Activated naive CD8-positive, alpha-beta T cell treated with anti-CD3 and anti-CD28 coated beads for 36 hours (primary cell): ENCODE measurements around the gene MESP2. TPM values are rescaled to one million over a fixed set of nuclear protein-coding genes. Genes with fewer than 3 reads are reported as not detected.

Experiments
- DNase-seq: peaks from one replicate; pipeline ENCODE4 v3.0.0; 2021
- H3K27ac Mint-ChIP-seq: one replicate; pipeline ENCODE4 v1.8.0; 2022; ENCODE audit warnings: mild to moderate bottlenecking, moderate library complexity, mixed read lengths
- H3K27me3 Mint-ChIP-seq: one replicate; pipeline ENCODE4 v1.8.0; 2022; ENCODE audit warnings: mild to moderate bottlenecking, mixed read lengths
- H3K36me3 Mint-ChIP-seq: one replicate; pipeline ENCODE4 v1.8.0; 2021; ENCODE audit warnings: mild to moderate bottlenecking, mixed read lengths
- H3K4me1 Mint-ChIP-seq: one replicate; pipeline ENCODE4 v1.8.0; 2021; ENCODE audit warnings: mixed read lengths
- H3K4me3 Mint-ChIP-seq: one replicate; pipeline ENCODE4 v1.8.0; 2022; ENCODE audit warnings: mild to moderate bottlenecking, moderate library complexity, mixed read lengths
- H3K9me3 Mint-ChIP-seq: one replicate; pipeline ENCODE4 v1.8.0; 2022; ENCODE audit warnings: mixed read lengths
- total RNA-seq, 2 experiments: library from RNA; stranded (reverse); gene quantifications; one replicate each; pipeline ENCODE4 v1.2.3, GENCODE V29; 2021

Gene MESP2
- total RNA-seq, 2 experiments from 2014 or later, result not detected

GRCh38 chr15:89799011-89799911 lies 23.1 kb downstream of the MESP2 start:
- Mint-ChIP-seq H3K27me3 (peaks cover 5% of the 10 kb centered on the region), H3K9me3 (peaks cover 5% of the 10 kb centered on the region), H3K36me3 (no peaks in the 10 kb centered on the region), H3K4me1 (no peaks in the 10 kb centered on the region), H3K27ac (no peak overlapping the region), H3K4me3 (no peak overlapping the region)
- DNase-seq, result no peak

GRCh38 chr15:89799918-89800498 lies 23.9 kb downstream of the MESP2 start:
- no peaks in the 10 kb centered on the region for H3K4me1 Mint-ChIP-seq
- H3K36me3 Mint-ChIP-seq, result no peaks in the 10 kb centered on the region
- H3K9me3 Mint-ChIP-seq, result peaks cover 5% of the 10 kb centered on the region
- H3K27ac Mint-ChIP-seq, result no peak overlapping the region
- H3K4me3 Mint-ChIP-seq, result no peak overlapping the region
- DNase-seq, result no peak
- peaks cover 5% of the 10 kb centered on the region for H3K27me3 Mint-ChIP-seq

- Mint-ChIP-seq H3K27me3 (peaks cover 5% of the 10 kb centered on the region), H3K4me1 (no peaks in the 10 kb centered on the region), H3K9me3 (peaks cover 2% of the 10 kb centered on the region), H3K4me3 (no peak overlapping the region), H3K27ac (no peak overlapping the region), H3K36me3 (no peaks in the 10 kb centered on the region)
- no peak for DNase-seq
These were observed 25.5 kb downstream of the MESP2 start for GRCh38 chr15:89801471-89802195.

GRCh38 chr15:89802231-89802928 lies 26.2 kb downstream of the MESP2 start:
- Mint-ChIP-seq H3K9me3 (no peaks in the 10 kb centered on the region), H3K36me3 (no peaks in the 10 kb centered on the region), H3K27me3 (peaks cover 5% of the 10 kb centered on the region), H3K4me1 (no peaks in the 10 kb centered on the region), H3K4me3 (no peak overlapping the region), H3K27ac (no peak overlapping the region)
- no peak for DNase-seq

- Mint-ChIP-seq H3K27me3 (peaks cover 5% of the 10 kb centered on the region), H3K36me3 (no peaks in the 10 kb centered on the region), H3K27ac (no peak overlapping the region), H3K9me3 (no peaks in the 10 kb centered on the region), H3K4me1 (no peaks in the 10 kb centered on the region), H3K4me3 (no peak overlapping the region)
- no peak for DNase-seq
These were observed 27.1 kb downstream of the MESP2 start for GRCh38 chr15:89802986-89803824.

GRCh38 chr15:89803941-89804800 lies 28.0 kb downstream of the MESP2 start:
- Mint-ChIP-seq H3K27ac (no peak overlapping the region), H3K27me3 (peaks cover 5% of the 10 kb centered on the region), H3K4me1 (no peaks in the 10 kb centered on the region), H3K36me3 (no peaks in the 10 kb centered on the region), H3K4me3 (no peak overlapping the region), H3K9me3 (no peaks in the 10 kb centered on the region)
- no peak for DNase-seq

- Mint-ChIP-seq H3K27me3 (peaks cover 5% of the 10 kb centered on the region), H3K27ac (no peak overlapping the region), H3K4me3 (no peak overlapping the region), H3K36me3 (no peaks in the 10 kb centered on the region), H3K9me3 (no peaks in the 10 kb centered on the region), H3K4me1 (no peaks in the 10 kb centered on the region)
- no peak for DNase-seq
These were observed 29.4 kb downstream of the MESP2 start for GRCh38 chr15:89805241-89806209.

GRCh38 chr15:89806210-89806558 lies 30.1 kb downstream of the MESP2 start:
- Mint-ChIP-seq H3K36me3 (no peaks in the 10 kb centered on the region), H3K9me3 (no peaks in the 10 kb centered on the region)
- no peak for DNase-seq

GRCh38 chr15:89806559-89807550 lies 30.7 kb downstream of the MESP2 start:
- Mint-ChIP-seq H3K4me3 (no peak overlapping the region), H3K27ac (no peak overlapping the region), H3K27me3 (peaks cover 5% of the 10 kb centered on the region), H3K36me3 (no peaks in the 10 kb centered on the region), H3K4me1 (no peaks in the 10 kb centered on the region), H3K9me3 (no peaks in the 10 kb centered on the region)
- DNase-seq, result no peak

More at GRCh38 chr15:89806210-89806558, 30.1 kb downstream of the MESP2 start:
- H3K27me3 Mint-ChIP-seq, result peaks cover 5% of the 10 kb centered on the region
- no peak overlapping the region for H3K27ac Mint-ChIP-seq
- no peak overlapping the region for H3K4me3 Mint-ChIP-seq
- no peaks in the 10 kb centered on the region for H3K4me1 Mint-ChIP-seq

GRCh38 chr15:89807689-89808088 lies 31.6 kb downstream of the MESP2 start:
- Mint-ChIP-seq H3K9me3 (no peaks in the 10 kb centered on the region), H3K36me3 (no peaks in the 10 kb centered on the region), H3K27me3 (peaks cover 3% of the 10 kb centered on the region), H3K4me1 (no peaks in the 10 kb centered on the region), H3K4me3 (no peak overlapping the region), H3K27ac (no peak overlapping the region)
- no peak for DNase-seq

GRCh38 chr15:89808160-89808870 lies 32.2 kb downstream of the MESP2 start:
- DNase-seq, result no peak
- Mint-ChIP-seq H3K27me3 (peaks cover 9% of the 10 kb centered on the region), H3K27ac (no peak overlapping the region), H3K9me3 (no peaks in the 10 kb centered on the region), H3K4me3 (no peak overlapping the region), H3K4me1 (no peaks in the 10 kb centered on the region), H3K36me3 (no peaks in the 10 kb centered on the region)
